ENCODE data around the gene PRICKLE2.

DNA sequence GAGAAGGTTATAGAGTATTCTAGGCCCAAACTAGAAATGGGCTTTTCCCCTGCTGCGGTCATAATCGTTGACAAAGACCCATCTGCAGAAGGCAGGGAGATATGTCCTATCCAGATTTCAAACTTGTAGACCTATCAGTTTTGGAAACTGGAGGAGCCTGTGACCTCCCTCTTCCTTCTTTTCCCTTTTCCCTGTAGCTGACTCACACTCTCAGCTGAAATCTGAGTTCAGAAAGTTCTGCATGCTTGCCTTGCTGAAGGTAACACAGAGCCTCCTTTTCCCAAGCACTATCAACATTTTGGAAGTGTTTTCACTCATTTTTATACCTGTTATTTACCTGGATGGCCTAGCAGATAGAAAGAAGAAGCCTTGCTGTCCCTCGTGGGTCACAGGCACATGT, 142.9 kb downstream of the PRICKLE2 start:
- TF ChIP-seq EZH2 (IDR thresholded peaks at IDR 0.05; ENCODE audit: low read depth, unreplicated experiment) (no peak), POLR2AphosphoS5 (IDR thresholded peaks at IDR 0.05; ENCODE audit: low read depth) (no peak), STAT1 (IDR thresholded peaks at IDR 0.05; ENCODE audit: unreplicated experiment) (no peak), CREB1 (CRISPR knock-in tag; IDR thresholded peaks at IDR 0.05; ENCODE audit: low read depth) (no peak), EZH2phosphoT487 (IDR thresholded peaks at IDR 0.05; ENCODE audit: unreplicated experiment) (no peak), JUNB (IDR thresholded peaks at IDR 0.05; ENCODE audit: unreplicated experiment) (no peak), ZNF114 (CRISPR knock-in tag; IDR thresholded peaks at IDR 0.05) (no peak), ZNF331 (CRISPR knock-in tag; IDR thresholded peaks at IDR 0.05; ENCODE audit: low read depth) (no peak)
- TF ChIP-seq, protein P1, sequence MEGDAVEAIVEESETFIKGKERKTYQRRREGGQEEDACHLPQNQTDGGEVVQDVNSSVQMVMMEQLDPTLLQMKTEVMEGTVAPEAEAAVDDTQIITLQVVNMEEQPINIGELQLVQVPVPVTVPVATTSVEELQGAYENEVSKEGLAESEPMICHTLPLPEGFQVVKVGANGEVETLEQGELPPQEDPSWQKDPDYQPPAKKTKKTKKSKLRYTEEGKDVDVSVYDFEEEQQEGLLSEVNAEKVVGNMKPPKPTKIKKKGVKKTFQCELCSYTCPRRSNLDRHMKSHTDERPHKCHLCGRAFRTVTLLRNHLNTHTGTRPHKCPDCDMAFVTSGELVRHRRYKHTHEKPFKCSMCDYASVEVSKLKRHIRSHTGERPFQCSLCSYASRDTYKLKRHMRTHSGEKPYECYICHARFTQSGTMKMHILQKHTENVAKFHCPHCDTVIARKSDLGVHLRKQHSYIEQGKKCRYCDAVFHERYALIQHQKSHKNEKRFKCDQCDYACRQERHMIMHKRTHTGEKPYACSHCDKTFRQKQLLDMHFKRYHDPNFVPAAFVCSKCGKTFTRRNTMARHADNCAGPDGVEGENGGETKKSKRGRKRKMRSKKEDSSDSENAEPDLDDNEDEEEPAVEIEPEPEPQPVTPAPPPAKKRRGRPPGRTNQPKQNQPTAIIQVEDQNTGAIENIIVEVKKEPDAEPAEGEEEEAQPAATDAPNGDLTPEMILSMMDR (conservative IDR thresholded peaks at IDR 0.05; ENCODE audit: low read depth in 2 of 2) = no peak
- TF ChIP-seq, protein P2, sequence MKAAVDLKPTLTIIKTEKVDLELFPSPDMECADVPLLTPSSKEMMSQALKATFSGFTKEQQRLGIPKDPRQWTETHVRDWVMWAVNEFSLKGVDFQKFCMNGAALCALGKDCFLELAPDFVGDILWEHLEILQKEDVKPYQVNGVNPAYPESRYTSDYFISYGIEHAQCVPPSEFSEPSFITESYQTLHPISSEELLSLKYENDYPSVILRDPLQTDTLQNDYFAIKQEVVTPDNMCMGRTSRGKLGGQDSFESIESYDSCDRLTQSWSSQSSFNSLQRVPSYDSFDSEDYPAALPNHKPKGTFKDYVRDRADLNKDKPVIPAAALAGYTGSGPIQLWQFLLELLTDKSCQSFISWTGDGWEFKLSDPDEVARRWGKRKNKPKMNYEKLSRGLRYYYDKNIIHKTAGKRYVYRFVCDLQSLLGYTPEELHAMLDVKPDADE (IDR thresholded peaks at IDR 0.05) = no peak
- TF ChIP-seq, protein P3, sequence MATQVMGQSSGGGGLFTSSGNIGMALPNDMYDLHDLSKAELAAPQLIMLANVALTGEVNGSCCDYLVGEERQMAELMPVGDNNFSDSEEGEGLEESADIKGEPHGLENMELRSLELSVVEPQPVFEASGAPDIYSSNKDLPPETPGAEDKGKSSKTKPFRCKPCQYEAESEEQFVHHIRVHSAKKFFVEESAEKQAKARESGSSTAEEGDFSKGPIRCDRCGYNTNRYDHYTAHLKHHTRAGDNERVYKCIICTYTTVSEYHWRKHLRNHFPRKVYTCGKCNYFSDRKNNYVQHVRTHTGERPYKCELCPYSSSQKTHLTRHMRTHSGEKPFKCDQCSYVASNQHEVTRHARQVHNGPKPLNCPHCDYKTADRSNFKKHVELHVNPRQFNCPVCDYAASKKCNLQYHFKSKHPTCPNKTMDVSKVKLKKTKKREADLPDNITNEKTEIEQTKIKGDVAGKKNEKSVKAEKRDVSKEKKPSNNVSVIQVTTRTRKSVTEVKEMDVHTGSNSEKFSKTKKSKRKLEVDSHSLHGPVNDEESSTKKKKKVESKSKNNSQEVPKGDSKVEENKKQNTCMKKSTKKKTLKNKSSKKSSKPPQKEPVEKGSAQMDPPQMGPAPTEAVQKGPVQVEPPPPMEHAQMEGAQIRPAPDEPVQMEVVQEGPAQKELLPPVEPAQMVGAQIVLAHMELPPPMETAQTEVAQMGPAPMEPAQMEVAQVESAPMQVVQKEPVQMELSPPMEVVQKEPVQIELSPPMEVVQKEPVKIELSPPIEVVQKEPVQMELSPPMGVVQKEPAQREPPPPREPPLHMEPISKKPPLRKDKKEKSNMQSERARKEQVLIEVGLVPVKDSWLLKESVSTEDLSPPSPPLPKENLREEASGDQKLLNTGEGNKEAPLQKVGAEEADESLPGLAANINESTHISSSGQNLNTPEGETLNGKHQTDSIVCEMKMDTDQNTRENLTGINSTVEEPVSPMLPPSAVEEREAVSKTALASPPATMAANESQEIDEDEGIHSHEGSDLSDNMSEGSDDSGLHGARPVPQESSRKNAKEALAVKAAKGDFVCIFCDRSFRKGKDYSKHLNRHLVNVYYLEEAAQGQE (IDR thresholded peaks at IDR 0.05; ENCODE audit: unreplicated experiment) = no peak

Data from GM23338 (cell line).